Measurements from ENCODE around the gene CTXND1. TPM values are rescaled to one million over a fixed set of nuclear protein-coding genes. Genes with fewer than 3 reads are reported as not detected.

CTXND1 gene
- polyA plus RNA-seq, 1 donor = 0.70 TPM

DNA sequence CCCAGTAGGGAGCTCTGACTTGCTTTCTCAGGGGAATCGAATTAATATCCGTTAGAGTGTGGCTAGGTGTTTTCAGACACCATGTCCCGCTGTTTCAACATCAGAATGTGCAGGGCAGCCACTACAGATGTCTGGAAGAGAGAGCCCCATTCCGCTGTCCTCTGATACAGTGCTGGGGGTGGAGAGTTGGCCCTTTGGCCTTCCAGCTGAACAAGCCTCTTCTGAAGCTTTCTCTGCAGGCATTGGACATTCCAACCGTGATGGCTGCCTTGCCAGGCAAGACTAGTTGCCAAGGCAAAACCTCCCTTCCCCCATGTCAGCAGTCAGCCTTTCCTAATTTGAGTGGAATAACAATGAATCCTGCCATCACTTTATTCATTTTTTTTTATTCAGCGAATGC, 97.7 kb downstream of the CTXND1 start:
- no CpG with 5 or more reads among the region's 6 CpGs for WGBS (ENCODE audit: insufficient coverage, low lambda C conversion rate)
- H3K27me3 ChIP-seq (ENCODE audit: control insufficient read depth, insufficient read depth, low read length) = no peaks in the 10 kb centered on the region
- DNase-seq = peak in 1 of 2 donors; percentile 42
- no peaks in the 10 kb centered on the region for H3K9me3 ChIP-seq (ENCODE audit: control insufficient read depth, low read depth, low read length)
- H3K36me3 ChIP-seq (ENCODE audit: control insufficient read depth, insufficient read depth, low read length) = peaks cover 11% of the 10 kb centered on the region
- peak overlapping the region; percentile 81 for H3K4me3 ChIP-seq (ENCODE audit: low read length)
- H3K4me1 ChIP-seq (ENCODE audit: control insufficient read depth, insufficient read depth, low read length) = peaks cover 26% of the 10 kb centered on the region
- H3K27ac ChIP-seq (ENCODE audit: low read length) = peak overlapping the region; percentile 84

DNA sequence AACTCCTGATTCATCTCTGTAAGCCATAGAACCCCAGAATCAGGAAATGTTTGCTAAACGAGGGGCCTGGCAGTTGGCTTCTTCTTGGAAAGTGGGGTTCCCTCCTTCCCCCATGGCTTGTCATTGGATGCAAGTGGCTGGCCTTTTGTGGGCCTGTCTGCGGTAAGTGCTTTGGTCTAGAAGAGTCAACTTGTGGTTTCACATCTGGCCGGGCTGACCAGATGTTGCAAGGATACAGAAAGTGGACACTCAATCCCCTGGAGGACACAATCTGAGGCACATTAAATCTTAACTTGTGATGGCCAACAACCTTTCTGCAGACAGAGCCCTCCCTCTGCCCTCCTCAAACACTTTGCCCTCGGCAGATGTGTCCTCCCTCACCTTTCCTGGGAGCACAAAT, 98.1 kb downstream of the CTXND1 start:
- Histone ChIP-seq H3K27ac (ENCODE audit: low read length) (peak overlapping the region; percentile 84), H3K4me1 (ENCODE audit: control insufficient read depth, insufficient read depth, low read length) (peaks cover 26% of the 10 kb centered on the region), H3K4me3 (ENCODE audit: low read length) (peak overlapping the region; percentile 81), H3K36me3 (ENCODE audit: control insufficient read depth, insufficient read depth, low read length) (peaks cover 9% of the 10 kb centered on the region), H3K27me3 (ENCODE audit: control insufficient read depth, insufficient read depth, low read length) (no peaks in the 10 kb centered on the region), H3K9me3 (ENCODE audit: control insufficient read depth, low read depth, low read length) (no peaks in the 10 kb centered on the region)
- no peak for DNase-seq
- WGBS (ENCODE audit: insufficient coverage, low lambda C conversion rate) = 60% methylated on average over 1 of the region's 4 CpGs

DNA sequence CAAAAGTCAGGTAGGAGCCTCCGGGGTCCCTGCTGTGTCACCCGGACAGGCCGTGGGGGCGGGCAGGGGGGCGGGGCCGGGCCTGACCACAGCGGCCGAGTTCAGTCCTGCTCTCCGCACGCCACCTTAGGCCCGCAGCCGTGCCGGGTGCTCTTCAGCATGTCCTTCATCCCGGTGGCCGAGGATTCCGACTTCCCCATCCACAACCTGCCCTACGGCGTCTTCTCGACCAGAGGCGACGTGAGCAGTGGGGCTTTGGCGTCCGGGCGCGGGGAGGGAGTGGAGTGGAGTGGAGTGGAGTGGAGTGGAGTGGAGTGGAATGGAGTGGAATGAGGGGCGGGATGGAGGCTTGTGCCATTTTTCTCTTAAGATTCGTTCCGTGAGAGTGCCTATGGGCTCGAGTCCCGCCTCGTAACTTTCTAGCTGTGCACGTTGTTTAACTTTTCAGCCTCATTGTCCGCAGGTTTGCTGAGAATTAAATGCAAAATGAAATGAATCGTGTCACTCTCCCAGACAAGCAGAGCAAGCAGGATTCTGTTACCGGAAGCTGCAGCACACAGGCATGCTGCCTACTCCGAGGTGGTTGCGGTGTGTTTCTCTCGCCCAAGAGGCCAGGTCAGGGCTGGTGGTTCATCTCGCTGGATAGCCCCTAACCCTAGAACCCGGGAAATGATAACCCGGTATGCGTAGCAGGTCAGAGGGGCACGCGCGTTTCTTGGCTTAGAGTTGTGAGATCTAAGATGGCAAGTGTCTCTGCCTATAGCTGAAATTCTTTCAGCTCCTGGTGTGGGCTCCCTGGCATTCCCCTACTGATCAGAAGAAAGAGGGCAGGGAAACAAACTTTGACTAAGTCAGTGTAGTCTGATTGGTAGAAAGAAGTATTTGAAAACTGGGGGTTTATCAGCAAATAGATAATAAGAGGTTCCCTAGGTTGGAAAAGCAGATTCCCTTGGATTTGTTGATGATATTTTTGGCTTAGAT, 98.8 kb downstream of the CTXND1 start, which contains the start of gene FAH:
Gene FAH (plus strand): TSS at position 104 of the 981 bp plus-strand sequence. CDS start 56 bp downstream, at position 160.
- H3K27me3 ChIP-seq (ENCODE audit: control insufficient read depth, insufficient read depth, low read length) = no peaks in the 10 kb centered on the region
- H3K4me3 ChIP-seq (ENCODE audit: low read length) = peak within 1 kb of the TSS; percentile 81
- peak in 1 of 2 donors; percentile 76 for DNase-seq
- peak within 1 kb of the TSS; percentile 84 for H3K27ac ChIP-seq (ENCODE audit: low read length)
- WGBS (ENCODE audit: insufficient coverage, low lambda C conversion rate) = 0% methylated on average over 1 of the region's 45 CpGs
- H3K36me3 ChIP-seq (ENCODE audit: control insufficient read depth, insufficient read depth, low read length) = peaks cover 5% of the 10 kb centered on the region
- H3K4me1 ChIP-seq (ENCODE audit: control insufficient read depth, insufficient read depth, low read length) = peaks cover 26% of the 10 kb centered on the region
- no peaks in the 10 kb centered on the region for H3K9me3 ChIP-seq (ENCODE audit: control insufficient read depth, low read depth, low read length)

DNA sequence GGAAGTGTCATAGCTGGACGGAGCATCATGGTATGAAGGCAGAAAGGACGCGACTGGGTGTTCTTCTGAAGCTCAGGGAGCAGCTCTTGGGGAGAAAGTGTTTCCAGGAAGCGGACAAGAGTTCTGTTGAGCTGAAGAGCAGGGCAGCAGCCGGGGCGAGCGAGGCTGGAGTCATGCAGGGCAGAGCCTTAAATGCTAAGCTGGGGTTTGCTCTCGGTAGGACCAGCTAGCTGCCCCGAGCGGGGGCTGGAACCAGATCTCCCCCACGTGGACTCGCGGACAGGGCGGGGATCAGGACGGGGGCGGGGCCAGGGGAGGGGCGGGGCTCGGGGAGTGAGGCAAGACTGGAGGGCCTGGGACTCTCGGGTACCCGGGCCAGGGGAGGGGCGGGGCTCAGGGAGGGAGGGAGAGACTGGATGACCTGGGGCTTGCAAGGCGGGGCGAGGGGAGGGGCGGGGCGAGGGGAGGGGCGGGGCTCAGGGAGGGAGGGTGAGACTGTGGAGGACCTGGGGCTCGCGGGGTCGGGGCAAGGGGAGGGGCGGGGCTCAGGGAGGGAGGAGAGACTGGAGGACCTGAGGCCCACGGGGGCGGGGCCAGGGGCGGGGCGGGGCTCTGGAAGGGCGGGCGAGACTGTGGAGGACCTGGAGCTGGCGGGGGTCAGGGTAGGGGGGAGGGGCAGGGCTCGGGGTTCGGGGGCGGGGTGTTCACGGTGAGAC, 99.7 kb downstream of the CTXND1 start:
- Histone ChIP-seq H3K4me1 (ENCODE audit: control insufficient read depth, insufficient read depth, low read length) (peaks cover 26% of the 10 kb centered on the region), H3K36me3 (ENCODE audit: control insufficient read depth, insufficient read depth, low read length) (no peaks in the 10 kb centered on the region), H3K9me3 (ENCODE audit: control insufficient read depth, low read depth, low read length) (no peaks in the 10 kb centered on the region), H3K27me3 (ENCODE audit: control insufficient read depth, insufficient read depth, low read length) (no peaks in the 10 kb centered on the region), H3K27ac (ENCODE audit: low read length) (peak overlapping the region; percentile 84), H3K4me3 (ENCODE audit: low read length) (peak overlapping the region; percentile 81)
- DNase-seq = peak; percentile 92 to 95
- no CpG with 5 or more reads among the region's 41 CpGs for WGBS (ENCODE audit: insufficient coverage, low lambda C conversion rate)

DNA sequence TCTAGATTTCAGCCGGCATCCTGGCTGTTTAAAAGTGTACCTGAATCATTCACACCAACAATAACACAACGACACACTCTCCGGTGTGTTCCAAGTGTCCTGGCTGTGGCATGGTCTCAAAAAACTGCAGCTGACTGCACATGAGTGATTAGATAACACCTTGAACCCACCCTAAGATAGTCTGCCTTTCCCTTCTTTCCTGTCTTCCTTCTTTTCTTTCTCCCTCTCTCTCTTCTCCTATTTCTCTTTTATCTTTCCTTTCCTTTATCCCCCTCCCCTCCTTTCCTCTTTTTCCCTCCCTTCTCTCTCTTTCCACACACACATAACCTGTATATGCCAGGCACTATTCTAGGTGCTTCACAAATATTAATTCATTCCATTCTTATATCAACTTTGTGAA, 100.4 kb downstream of the CTXND1 start:
- WGBS (ENCODE audit: insufficient coverage, low lambda C conversion rate) = no CpG with 5 or more reads among the region's 3 CpGs
- no peak for DNase-seq
- Histone ChIP-seq H3K9me3 (ENCODE audit: control insufficient read depth, low read depth, low read length) (no peaks in the 10 kb centered on the region), H3K36me3 (ENCODE audit: control insufficient read depth, insufficient read depth, low read length) (no peaks in the 10 kb centered on the region), H3K4me3 (ENCODE audit: low read length) (no peak overlapping the region), H3K4me1 (ENCODE audit: control insufficient read depth, insufficient read depth, low read length) (peaks cover 24% of the 10 kb centered on the region), H3K27ac (ENCODE audit: low read length) (no peak overlapping the region), H3K27me3 (ENCODE audit: control insufficient read depth, insufficient read depth, low read length) (no peaks in the 10 kb centered on the region)

DNA sequence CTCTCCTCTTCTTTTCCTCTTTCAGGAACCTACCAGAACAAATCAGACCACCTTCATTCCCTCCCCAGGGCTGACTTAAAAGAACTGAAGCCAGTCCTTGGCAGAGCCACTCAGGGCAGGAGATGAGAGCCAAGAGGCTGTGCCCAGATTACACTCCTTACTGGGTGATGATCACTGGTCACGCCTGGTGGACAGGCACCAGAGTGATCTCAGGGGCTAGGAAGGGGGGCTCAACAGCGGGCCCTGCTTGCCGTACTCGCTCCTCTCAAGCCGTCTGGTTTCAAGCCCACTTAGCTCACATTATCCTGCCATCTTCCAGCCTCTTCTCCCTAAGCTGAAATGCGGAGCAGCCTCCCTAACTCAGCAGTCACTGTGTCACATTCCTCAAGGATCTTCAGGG, 100.9 kb downstream of the CTXND1 start:
- H3K36me3 ChIP-seq (ENCODE audit: control insufficient read depth, insufficient read depth, low read length) = no peaks in the 10 kb centered on the region
- no peak overlapping the region for H3K4me3 ChIP-seq (ENCODE audit: low read length)
- no peaks in the 10 kb centered on the region for H3K27me3 ChIP-seq (ENCODE audit: control insufficient read depth, insufficient read depth, low read length)
- no CpG with 5 or more reads among the region's 6 CpGs for WGBS (ENCODE audit: insufficient coverage, low lambda C conversion rate)
- DNase-seq = no peak
- peaks cover 20% of the 10 kb centered on the region for H3K4me1 ChIP-seq (ENCODE audit: control insufficient read depth, insufficient read depth, low read length)
- H3K9me3 ChIP-seq (ENCODE audit: control insufficient read depth, low read depth, low read length) = no peaks in the 10 kb centered on the region
- H3K27ac ChIP-seq (ENCODE audit: low read length) = no peak overlapping the region

Other genes with a start within 250 kb of the CTXND1 start
- gene ZFAND6, start 192.5 kb downstream of the CTXND1 start, polyA plus RNA-seq = 86.3 TPM
- gene FAH, start 99.2 kb downstream of the CTXND1 start, polyA plus RNA-seq = 57.6 TPM
- gene ARNT2, start 152.2 kb upstream of the CTXND1 start, polyA plus RNA-seq = 8.0 TPM